Daoy (cell line): ENCODE results near the gene R3HCC1L. TPM values are rescaled to one million over a fixed set of nuclear protein-coding genes. Genes with fewer than 3 reads are reported as not detected.

Source experiments
- DNase-seq: peaks from one replicate; pipeline ENCODE4 v3.0.0-alpha.2; 2015; ENCODE audit warnings: low read depth
- total RNA-seq: library from RNA; depleted of rRNA; stranded (reverse); fragments of >200 nt; shearing (Covaris generic); gene quantifications from 2 replicates; pipeline ENCODE4 v1.2.3, GENCODE V29; 2014; rRNA removed

R3HCC1L gene
- total RNA-seq, 1 experiment from 2014 or later: 14.0 TPM

- DNase-seq: no peak
Observed at GRCh38 chr10:98276311-98276710, 141.9 kb downstream of the R3HCC1L start.

DNA sequence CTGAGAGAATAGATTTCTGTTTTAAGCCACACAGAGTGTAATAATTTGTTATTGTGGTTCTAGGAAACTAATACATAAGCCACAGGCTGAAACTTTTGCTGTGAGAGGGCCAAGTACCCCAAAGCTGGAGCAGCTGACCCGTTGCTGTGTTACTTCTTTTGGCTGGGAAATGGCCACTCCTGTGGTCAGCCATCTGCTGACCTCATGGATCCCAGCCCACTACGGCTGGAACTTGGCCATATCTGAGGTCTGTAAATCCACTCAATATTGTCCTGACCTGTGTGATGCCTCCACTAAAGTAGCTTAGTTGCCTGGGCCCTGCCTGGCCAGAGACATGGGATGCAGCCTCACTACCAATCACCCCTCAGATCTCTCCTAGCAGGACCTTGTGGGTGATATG lies 151.0 kb downstream of the R3HCC1L start:
- DNase-seq: no peak

DNA sequence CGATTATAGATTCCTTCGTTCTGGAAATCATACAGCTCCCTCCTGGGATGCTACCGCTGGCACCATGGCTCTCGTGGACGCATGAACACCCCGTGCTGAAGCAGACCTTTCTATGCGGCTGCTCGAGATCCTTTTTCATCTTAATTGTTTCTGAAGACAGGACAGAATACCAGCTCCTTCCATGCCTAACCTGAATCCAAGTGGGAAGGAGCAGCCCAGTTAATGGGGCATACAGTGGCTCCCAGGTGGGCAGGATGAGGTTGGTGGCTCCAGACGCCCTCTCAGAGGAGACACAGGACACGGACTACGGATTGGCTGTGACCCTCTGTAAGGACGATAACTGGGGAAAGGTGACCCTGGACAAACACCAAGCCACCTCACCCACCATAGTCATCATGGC lies 152.0 kb downstream of the R3HCC1L start:
- DNase-seq: no peak

DNA sequence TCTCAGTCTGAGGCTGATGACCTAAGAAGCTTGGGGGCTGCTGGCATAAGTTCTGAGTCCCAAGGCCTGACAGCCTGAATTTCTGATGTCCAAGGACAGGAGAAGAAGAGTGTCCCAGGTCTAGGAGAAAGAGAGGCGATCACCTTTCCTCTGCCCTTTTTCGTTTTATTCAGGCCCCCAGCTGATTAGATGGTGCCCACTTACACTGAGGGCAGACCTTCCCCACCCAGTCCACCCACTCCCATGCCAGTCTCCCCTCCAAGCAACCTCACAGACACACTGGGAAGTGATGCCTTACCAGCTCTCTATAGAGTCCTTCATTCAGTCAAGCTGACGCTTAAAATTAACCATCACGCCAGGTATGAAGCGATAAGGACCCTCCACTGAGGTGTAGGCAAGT lies 152.9 kb downstream of the R3HCC1L start:
- no peak for DNase-seq

DNA sequence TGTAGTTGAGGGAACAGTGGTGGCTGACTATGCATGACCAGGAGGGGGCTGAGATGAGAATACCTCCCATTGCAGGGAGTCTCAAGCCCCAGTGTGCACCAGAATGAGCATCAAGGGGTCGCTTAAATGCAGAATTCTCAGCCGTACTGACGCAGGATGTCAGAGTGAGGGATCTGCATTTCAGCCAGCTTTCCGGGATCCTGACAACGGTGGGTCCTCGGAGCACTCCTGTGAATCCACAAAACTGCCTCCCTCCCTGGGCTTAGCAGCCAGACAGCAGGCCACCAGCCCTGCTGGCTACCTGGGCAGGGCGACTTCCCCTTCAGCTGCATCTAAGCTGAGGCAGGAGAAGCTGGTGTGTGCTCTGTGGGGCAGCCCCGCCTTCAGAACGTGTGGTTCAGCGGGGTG lies 155.3 kb downstream of the R3HCC1L start:
- no peak for DNase-seq

- no peak for DNase-seq
Observed at GRCh38 chr10:98292971-98293370, 158.5 kb downstream of the R3HCC1L start.

DNA sequence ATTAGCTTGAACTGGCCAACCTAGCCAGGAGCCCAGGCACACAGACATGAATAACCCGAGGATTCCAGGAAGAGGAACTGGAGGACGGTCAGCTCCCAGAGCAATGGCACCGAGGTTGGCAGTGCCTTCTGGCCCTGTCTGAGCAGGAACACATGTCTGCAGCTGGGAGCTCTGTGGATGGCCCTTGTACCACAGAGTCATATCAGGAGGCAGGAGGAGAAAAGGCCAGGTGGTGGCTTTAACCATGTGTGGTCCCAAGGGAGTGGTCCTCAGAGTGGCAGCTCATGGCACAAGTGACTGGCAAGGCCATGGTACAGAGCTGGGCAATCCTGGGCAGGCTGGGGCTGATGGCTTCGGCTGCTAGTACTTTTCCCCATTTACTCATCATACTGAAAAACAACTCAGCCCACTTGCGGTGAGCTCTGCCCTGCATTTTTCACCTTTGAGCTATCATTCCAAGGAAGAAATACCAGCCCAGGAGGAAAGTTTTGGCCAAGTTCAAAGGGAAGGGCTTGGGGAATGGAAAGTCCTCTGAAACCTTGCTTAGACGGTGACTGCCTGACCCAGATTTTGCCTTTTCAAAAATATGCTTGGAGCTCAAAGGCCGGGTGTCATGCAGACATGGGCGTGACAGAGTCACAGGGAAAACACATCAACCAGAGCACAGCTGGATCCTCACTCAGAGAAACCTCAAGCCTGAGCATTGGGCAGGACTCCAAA lies 159.3 kb downstream of the R3HCC1L start:
- DNase-seq: peak; percentile 42

DNA sequence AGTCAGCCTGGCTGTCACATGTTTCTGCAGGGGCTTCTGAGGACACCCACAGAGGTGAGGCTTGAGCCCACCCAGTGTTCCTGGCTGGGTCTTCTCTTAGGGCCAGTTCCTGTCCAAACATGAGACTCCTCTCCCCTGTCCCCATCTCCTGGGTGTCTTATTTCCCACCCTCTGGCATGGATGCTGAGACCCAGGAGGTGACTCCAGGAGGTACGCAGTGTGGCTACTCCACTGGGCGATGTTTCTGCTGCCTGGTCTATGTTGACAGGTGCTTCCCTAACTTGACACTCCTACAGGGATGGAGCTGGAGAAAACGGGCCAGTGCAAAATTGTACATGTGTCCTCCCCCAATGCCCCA lies 159.8 kb downstream of the R3HCC1L start:
- DNase-seq: no peak

Other genes starting within 250 kb of the R3HCC1L start
- gene CRTAC1, start 104.0 kb upstream of the R3HCC1L start, total RNA-seq: 5.6 and 17.9 TPM in 2 replicates
- 0.97 and 1.3 TPM in 2 replicates for gene LOXL4, start 133.5 kb downstream of the R3HCC1L start, total RNA-seq